Keratinocyte (primary cell): ENCODE results near the gene WARS2. TPM values are rescaled to one million over a fixed set of nuclear protein-coding genes. Genes with fewer than 3 reads are reported as not detected.

Experiments
- DNase-seq: peaks from one replicate; pipeline ENCODE4 v3.0.0-alpha.2; 2011; ENCODE audit warnings: low read depth, missing footprints, low spot score
- FAIRE-seq: peaks from 2 replicates; lab custom pipeline; 2011; peaks lifted over from hg19 to GRCh38; lab: Jason Lieb, UNC
- H2AFZ ChIP-seq: 2 replicates; pipeline ENCODE4 v1.6.0; 2012; ENCODE audit warnings: low read length, control low read depth, inconsistent platforms; ENCODE audit not compliant: control insufficient read depth
- H3K27ac ChIP-seq: 2 replicates; pipeline ENCODE4 v1.5.1; 2011; ENCODE audit warnings: low read length; ENCODE audit not compliant: control insufficient read depth, insufficient read depth
- H3K27me3 ChIP-seq: 3 replicates; pipeline ENCODE4 v1.6.0; 2011; ENCODE audit warnings: low read length; ENCODE audit not compliant: control insufficient read depth, insufficient read depth; ENCODE audit errors: extremely low read depth
- H3K36me3 ChIP-seq, 2 experiments: 2 replicates in 1 of 2; 3 replicates in 1 of 2; pipeline ENCODE4 v1.5.1; 2011; ENCODE audit warnings: low read length in 2 of 2, mild to moderate bottlenecking in 1 of 2; ENCODE audit not compliant: control insufficient read depth in 2 of 2, insufficient read depth in 2 of 2; ENCODE audit errors: extremely low read depth in 1 of 2
- H3K4me1 ChIP-seq: 3 replicates; pipeline ENCODE4 v1.5.1; 2011; ENCODE audit warnings: low read length; ENCODE audit not compliant: control insufficient read depth, insufficient read depth; ENCODE audit errors: extremely low read depth
- H3K4me2 ChIP-seq: 3 replicates; pipeline ENCODE4 v1.6.0; 2011; ENCODE audit warnings: low read depth, low read length; ENCODE audit not compliant: control insufficient read depth, insufficient read depth; ENCODE audit errors: extremely low read depth
- H3K4me3 ChIP-seq, 3 experiments: fragments of 200-600 bp in 1 of 3; sonication (generic) in 1 of 3; 2 replicates in 2 of 3; 3 replicates in 1 of 3; pipeline ENCODE4 v1.5.1; 2011 to 2016; ENCODE audit warnings: low read length in 3 of 3, mild to moderate bottlenecking in 3 of 3, control low read depth in 2 of 3, inconsistent platforms in 1 of 3, low read depth in 1 of 3, mixed read lengths in 1 of 3, mixed run types in 1 of 3, moderate library complexity in 1 of 3; ENCODE audit not compliant: control insufficient read depth in 2 of 3, insufficient read depth in 2 of 3; ENCODE audit errors: extremely low read depth in 1 of 3
- H3K79me2 ChIP-seq: 2 replicates; pipeline ENCODE4 v1.6.0; 2012; ENCODE audit warnings: low read length; ENCODE audit not compliant: control insufficient read depth, insufficient read depth
- H3K9ac ChIP-seq: 3 replicates; pipeline ENCODE4 v1.6.0; 2011; ENCODE audit warnings: low read length; ENCODE audit not compliant: control insufficient read depth, insufficient read depth; ENCODE audit errors: extremely low read depth
- H3K9me1 ChIP-seq: 3 replicates; pipeline ENCODE4 v1.6.0; 2011; ENCODE audit warnings: low read length; ENCODE audit not compliant: control insufficient read depth, insufficient read depth; ENCODE audit errors: extremely low read depth
- H3K9me3 ChIP-seq: 2 replicates; pipeline ENCODE4 v1.5.1; 2012; ENCODE audit warnings: low read depth, low read length; ENCODE audit not compliant: control insufficient read depth
- H4K20me1 ChIP-seq: 3 replicates; pipeline ENCODE4 v1.6.0; 2011; ENCODE audit warnings: low read length; ENCODE audit not compliant: control insufficient read depth, insufficient read depth; ENCODE audit errors: extremely low read depth
- EZH2 ChIP-seq: IDR thresholded peaks from one replicate; pipeline ENCODE4 v1.6.1; 2012; ENCODE audit warnings: inconsistent platforms, mild to moderate bottlenecking, low read length, moderate library complexity
- dilution Hi-C: fragments of 300-500 bp; cut with MboI; formaldehyde crosslinking; loops from one replicate; pipeline ENCODE4 v1.7.0; 2020; ENCODE audit warnings: low sequenced_read_pairs; ENCODE audit not compliant: extremely low pct_ligation_motif_present
- polyA plus RNA-seq, 5 experiments: library from polyadenylated mRNA; depleted of rRNA in 3 of 5; stranded (reverse) in 3 of 5; stranded (forward) in 1 of 5; unstranded in 1 of 5; fragments of >200 nt; gene quantifications; 1 replicate in 1 of 5; 2 replicates in 3 of 5; 3 replicates in 1 of 5; pipeline versions ENCODE4 v1.2.1 to v1.2.3, GENCODE V29; 2011 to 2012; ENCODE audit warnings: missing spikeins in 2 of 5, low read depth in 1 of 5, low replicate concordance in 1 of 5
- small RNA-seq, 3 experiments: library from RNA; depleted of rRNA; stranded (forward); fragments of <200 nt; gene quantifications; one replicate each; pipeline ENCODE3, GENCODE V24; 2012; ENCODE audit warnings: low read depth in 3 of 3, low replicate concordance in 1 of 3; ENCODE audit not compliant: insufficient read length in 3 of 3
- TF ChIP-seq, protein P1 (sequence below), 3 experiments: IDR thresholded peaks in 1 of 3; conservative IDR thresholded peaks in 1 of 3; optimal IDR thresholded peaks in 1 of 3; 2 replicates in 2 of 3; 3 replicates in 1 of 3; pipeline versions ENCODE3 to v1.5.1; 2011; ENCODE audit warnings: low read length in 3 of 3, mild to moderate bottlenecking in 3 of 3, moderate library complexity in 2 of 3, control low read depth in 1 of 3, inconsistent platforms in 1 of 3; ENCODE audit not compliant: insufficient read depth in 2 of 3; ENCODE audit errors: extremely low read depth in 1 of 3

Gene WARS2
- polyA plus RNA-seq, 1 donor (not counting 4 experiments of a cell fraction or from before 2014, with no cell fraction given) = 10.3 TPM

DNA sequence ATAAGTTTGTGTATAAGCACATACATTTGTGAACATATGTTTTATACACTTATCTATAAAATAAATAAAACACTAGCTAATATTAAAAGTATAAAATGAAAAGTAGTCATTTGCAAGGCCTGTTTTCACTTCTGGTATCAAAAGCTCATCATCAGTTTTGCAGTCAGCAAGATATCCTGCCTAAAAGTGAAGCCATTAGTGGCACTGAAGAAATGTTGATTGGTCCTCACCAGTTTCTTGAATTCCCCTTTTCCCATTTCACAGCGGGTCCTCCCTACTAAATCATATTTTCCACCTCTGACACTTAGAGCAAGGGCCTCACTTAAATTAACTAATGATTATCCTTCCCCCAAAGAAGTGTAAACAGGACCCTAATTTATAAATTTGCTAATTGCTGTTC lies 159.0 kb downstream of the WARS2 start:
- H3K9ac ChIP-seq = no peak overlapping the region
- peaks cover 11% of the 10 kb centered on the region for H3K9me3 ChIP-seq
- no peak overlapping the region for H3K27ac ChIP-seq
- no peak overlapping the region for H3K4me2 ChIP-seq
- H3K27me3 ChIP-seq = peaks cover 78% of the 10 kb centered on the region
- H3K79me2 ChIP-seq = no peaks in the 10 kb centered on the region
- H3K9me1 ChIP-seq = no peaks in the 10 kb centered on the region
- H3K4me3 ChIP-seq = no peak overlapping the region
- DNase-seq (no peak), FAIRE-seq (no peak)
- H3K4me1 ChIP-seq = no peaks in the 10 kb centered on the region
- dilution Hi-C loops = no loop called here
- TF ChIP-seq, protein P1, sequence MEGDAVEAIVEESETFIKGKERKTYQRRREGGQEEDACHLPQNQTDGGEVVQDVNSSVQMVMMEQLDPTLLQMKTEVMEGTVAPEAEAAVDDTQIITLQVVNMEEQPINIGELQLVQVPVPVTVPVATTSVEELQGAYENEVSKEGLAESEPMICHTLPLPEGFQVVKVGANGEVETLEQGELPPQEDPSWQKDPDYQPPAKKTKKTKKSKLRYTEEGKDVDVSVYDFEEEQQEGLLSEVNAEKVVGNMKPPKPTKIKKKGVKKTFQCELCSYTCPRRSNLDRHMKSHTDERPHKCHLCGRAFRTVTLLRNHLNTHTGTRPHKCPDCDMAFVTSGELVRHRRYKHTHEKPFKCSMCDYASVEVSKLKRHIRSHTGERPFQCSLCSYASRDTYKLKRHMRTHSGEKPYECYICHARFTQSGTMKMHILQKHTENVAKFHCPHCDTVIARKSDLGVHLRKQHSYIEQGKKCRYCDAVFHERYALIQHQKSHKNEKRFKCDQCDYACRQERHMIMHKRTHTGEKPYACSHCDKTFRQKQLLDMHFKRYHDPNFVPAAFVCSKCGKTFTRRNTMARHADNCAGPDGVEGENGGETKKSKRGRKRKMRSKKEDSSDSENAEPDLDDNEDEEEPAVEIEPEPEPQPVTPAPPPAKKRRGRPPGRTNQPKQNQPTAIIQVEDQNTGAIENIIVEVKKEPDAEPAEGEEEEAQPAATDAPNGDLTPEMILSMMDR (optimal IDR thresholded peaks at IDR 0.05 in 1 of 3, IDR thresholded peaks at IDR 0.05 in 1 of 3, conservative IDR thresholded peaks at IDR 0.05 in 1 of 3; ENCODE audit: extremely low read depth in 1 of 3, insufficient read depth in 2 of 3, low read length in 3 of 3) = no peak
- no peak for TF ChIP-seq EZH2
- H2AFZ ChIP-seq = no peak overlapping the region
- H4K20me1 ChIP-seq = no peaks in the 10 kb centered on the region
- H3K36me3 ChIP-seq = no peaks in the 10 kb centered on the region

Small RNA genes lying within 50 kb of the gene (small RNA-seq; reads per million reads assigned to genes)
- gene AL139420.2 = 0 reads per million in 3 experiments

Other genes starting within 250 kb of the WARS2 start
- gene TBX15, start 152.3 kb downstream of the WARS2 start, polyA plus RNA-seq = 0.01 to 0.02 TPM in 2 of 3 replicates, not detected in the other
- not detected in 3 replicates for gene HAO2, start 228.1 kb upstream of the WARS2 start, polyA plus RNA-seq